ENCODE results near the gene IQCK. TPM values are rescaled to one million over a fixed set of nuclear protein-coding genes. Genes with fewer than 3 reads are reported as not detected.
A peak's percentile ranks its signal among the peaks of the same experiment; 100 is the strongest.
"Not testable (repeated sequence)": the region's sequence is repeated elsewhere in the genome, so short reads cannot be mapped to it uniquely, and the experiment has no call there.

IQCK gene
- total RNA-seq, 2 experiments from 2014 or later, result 0.73 to 1.1 TPM

- Mint-ChIP-seq H3K27ac (no peak overlapping the region), H3K27me3 (no peaks in the 10 kb centered on the region), H3K4me1 (peaks cover 14% of the 10 kb centered on the region), H3K36me3 (ENCODE audit: low read depth) (peaks cover 16% of the 10 kb centered on the region), H3K4me3 (no peak overlapping the region), H3K9me3 (no peaks in the 10 kb centered on the region)
- POLR2A ChIA-PET, result interaction anchor here (0.8 to 1.8 kb wide), 3 partner anchors 9 to 17 kb away, joined by 3 to 5 read pairs (median 3); no protein-coding TSS in a partner anchor
- CTCF ChIA-PET, result no interaction called here
- DNase-seq, result no peak
Measured at GRCh38 chr16:19713697-19714096, 4.4 kb upstream of the IQCK start.

DNA sequence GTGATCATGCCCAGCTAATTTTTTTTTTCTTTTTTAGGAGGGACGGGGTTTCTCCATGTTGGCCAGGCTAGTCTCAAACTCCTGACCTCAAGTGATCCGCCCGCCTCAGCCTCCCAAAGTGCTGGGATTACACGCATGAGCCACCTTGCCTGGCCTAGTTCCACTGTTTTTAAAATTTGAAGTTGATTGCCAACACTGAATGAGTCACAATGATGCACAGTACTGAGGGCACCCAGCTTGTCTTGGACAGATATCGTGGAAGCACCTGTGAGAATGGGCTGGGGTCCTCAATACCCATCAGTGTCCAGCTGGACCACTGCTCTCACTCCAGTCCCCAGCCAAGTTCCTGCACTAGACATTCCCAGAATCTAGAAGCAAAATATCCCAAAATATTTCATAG is 2.5 kb upstream of the IQCK start:
- no peaks in the 10 kb centered on the region for H3K9me3 Mint-ChIP-seq
- peaks cover 14% of the 10 kb centered on the region for H3K36me3 Mint-ChIP-seq (ENCODE audit: low read depth)
- ChIA-PET CTCF (no interaction called here), POLR2A (interaction anchor here (0.6 kb wide), 1 partner anchor 596 kb away, joined by 3 read pairs; no protein-coding TSS in a partner anchor)
- DNase-seq, result no peak
- H3K4me1 Mint-ChIP-seq, result peaks cover 18% of the 10 kb centered on the region
- no peak overlapping the region for H3K4me3 Mint-ChIP-seq
- H3K27ac Mint-ChIP-seq, result no peak overlapping the region
- H3K27me3 Mint-ChIP-seq, result no peaks in the 10 kb centered on the region

DNA sequence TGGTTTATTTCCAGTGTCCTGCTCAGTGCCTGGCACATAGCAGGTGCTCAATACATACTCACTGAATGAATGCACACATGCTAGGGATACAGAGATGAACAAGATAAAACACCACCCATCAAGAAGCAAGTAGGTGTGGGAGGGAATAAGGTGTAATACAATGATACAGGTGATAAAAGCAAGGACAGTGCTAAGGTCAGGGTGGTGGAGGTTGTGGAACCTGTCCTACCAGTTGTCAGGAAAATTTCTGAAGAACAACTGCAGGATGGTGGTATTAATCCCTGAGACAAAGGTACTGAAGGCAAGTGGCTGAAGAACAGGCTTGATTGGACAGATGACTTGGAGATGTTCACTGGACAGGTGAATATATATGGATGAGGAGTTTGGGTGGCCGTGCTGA is 1.9 kb upstream of the IQCK start:
- no peak for DNase-seq
- Mint-ChIP-seq H3K4me3 (peak overlapping the region; percentile 53), H3K4me1 (peaks cover 18% of the 10 kb centered on the region), H3K9me3 (no peaks in the 10 kb centered on the region), H3K27me3 (no peaks in the 10 kb centered on the region), H3K27ac (peak overlapping the region; percentile 49), H3K36me3 (ENCODE audit: low read depth) (peaks cover 14% of the 10 kb centered on the region)
- POLR2A ChIA-PET, result interaction anchor here (3.0 kb wide), 1 partner anchor 20 kb away, joined by 12 read pairs; no protein-coding TSS in a partner anchor
- CTCF ChIA-PET, result interaction anchor here (0.6 to 1.1 kb wide), 3 partner anchors 28 to 159 kb away, joined by 3 read pairs; no protein-coding TSS in a partner anchor

DNA sequence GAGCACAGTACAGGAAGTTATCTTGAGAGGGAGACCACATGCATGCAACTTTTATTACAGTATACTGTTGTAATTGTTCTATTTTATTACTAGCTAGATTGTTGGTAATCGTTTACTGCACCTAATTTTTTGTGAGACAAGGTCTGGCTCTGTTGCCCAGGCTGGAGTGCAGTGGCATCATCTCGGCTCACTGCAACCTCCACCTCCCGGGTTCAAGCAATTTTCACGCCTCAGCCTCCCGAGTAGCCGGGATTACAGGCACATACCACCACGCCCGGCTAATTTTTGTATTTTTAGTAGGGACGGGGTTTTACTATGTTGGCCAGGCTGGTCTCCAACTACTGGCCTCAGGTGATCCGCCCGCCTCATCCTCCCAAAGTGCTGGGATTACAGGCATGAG is 1.3 kb upstream of the IQCK start:
- POLR2A ChIA-PET, result interaction anchor here (3.0 kb wide), 1 partner anchor 21 kb away, joined by 12 read pairs; no protein-coding TSS in a partner anchor
- not testable (repeated sequence) for H3K27me3 Mint-ChIP-seq, DNase-seq, H3K9me3 Mint-ChIP-seq
- H3K36me3 Mint-ChIP-seq (ENCODE audit: low read depth), result peaks cover 14% of the 10 kb centered on the region
- H3K4me3 Mint-ChIP-seq, result peak overlapping the region; percentile 83
- peak overlapping the region; percentile 49 for H3K27ac Mint-ChIP-seq
- H3K4me1 Mint-ChIP-seq, result peaks cover 20% of the 10 kb centered on the region
- CTCF ChIA-PET, result interaction anchor here (0.6 to 1.1 kb wide), 3 partner anchors 28 to 160 kb away, joined by 3 read pairs; no protein-coding TSS in a partner anchor

- no peak for DNase-seq
- Mint-ChIP-seq H3K4me1 (peaks cover 20% of the 10 kb centered on the region), H3K36me3 (ENCODE audit: low read depth) (peaks cover 14% of the 10 kb centered on the region), H3K4me3 (peak overlapping the region; percentile 83), H3K9me3 (no peaks in the 10 kb centered on the region), H3K27me3 (no peaks in the 10 kb centered on the region), H3K27ac (peak overlapping the region; percentile 66)
- ChIA-PET CTCF (interaction anchor here (1.1 to 2.1 kb wide), 2 partner anchors 18 to 160 kb away, joined by 3 to 5 read pairs; no protein-coding TSS in a partner anchor), POLR2A (interaction anchor here (1.4 to 3.0 kb wide), 2 partner anchors 18 to 21 kb away, joined by 8 to 12 read pairs; no protein-coding TSS in a partner anchor)
Measured at GRCh38 chr16:19717314-19717713, 757 bp upstream of the IQCK start.

DNA sequence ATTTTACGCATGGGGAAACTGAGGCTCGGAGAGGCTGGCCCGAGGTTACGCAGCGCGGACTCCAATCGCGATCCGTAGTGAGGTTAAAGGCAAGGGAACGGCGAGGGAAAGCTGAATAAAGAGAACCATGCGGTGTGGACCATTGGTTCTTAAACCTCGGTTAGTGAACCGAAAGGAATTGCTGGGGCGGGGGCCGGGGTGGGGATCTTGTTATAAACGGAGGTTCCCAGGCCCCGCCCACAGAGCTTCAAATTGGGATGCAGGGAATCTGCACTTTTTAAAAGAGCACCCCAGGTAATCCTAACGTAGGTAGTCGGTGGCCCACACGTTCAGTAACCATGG is 524 bp downstream of the IQCK start:
- H3K27me3 Mint-ChIP-seq, result no peaks in the 10 kb centered on the region
- peaks cover 11% of the 10 kb centered on the region for H3K36me3 Mint-ChIP-seq (ENCODE audit: low read depth)
- peaks cover 20% of the 10 kb centered on the region for H3K4me1 Mint-ChIP-seq
- DNase-seq, result no peak
- peak overlapping the region; percentile 83 for H3K4me3 Mint-ChIP-seq
- ChIA-PET POLR2A (interaction anchor here (0.8 to 3.0 kb wide), 4 partner anchors 20 to 33 kb away, joined by 3 to 12 read pairs (median 6); no protein-coding TSS in a partner anchor), CTCF (interaction anchor here (1.1 to 2.1 kb wide), 3 partner anchors 19 to 168 kb away, joined by 3 to 5 read pairs (median 3); partner anchors contain the start of gene VPS35L)
- no peak overlapping the region for H3K27ac Mint-ChIP-seq
- no peaks in the 10 kb centered on the region for H3K9me3 Mint-ChIP-seq

DNA sequence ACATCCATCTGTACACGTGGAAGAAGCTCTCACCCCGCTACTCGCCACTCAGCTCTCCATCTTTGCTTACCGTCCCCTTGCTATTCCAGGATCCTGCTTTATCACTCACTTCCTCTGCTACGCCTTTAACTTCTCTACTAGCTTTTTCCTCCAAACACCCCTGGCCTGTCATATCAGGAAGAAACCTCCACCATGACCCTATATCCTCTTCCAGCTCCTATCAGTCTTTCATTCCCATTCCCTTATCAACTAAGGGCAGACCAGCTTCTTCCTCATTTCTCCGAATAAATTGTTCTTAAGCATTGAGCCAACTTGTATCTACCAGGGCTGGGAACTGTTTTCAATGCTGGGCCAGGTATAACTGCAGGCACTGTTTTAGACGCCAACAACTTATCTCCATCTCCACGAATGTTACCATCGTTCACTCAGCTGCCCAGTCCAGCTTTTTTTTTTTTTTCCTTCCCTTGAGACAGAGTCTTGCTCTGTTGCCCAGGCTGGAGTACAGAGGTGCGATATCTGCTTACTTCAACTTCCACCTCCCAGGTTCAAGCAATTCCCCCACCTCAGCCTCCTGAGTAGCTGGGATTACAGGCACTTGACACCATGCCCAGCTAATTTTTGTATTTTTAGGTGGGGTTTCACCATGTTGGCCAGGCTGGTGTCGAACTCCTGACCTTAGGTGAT is 4.3 kb downstream of the IQCK start:
- DNase-seq, result no peak
- Mint-ChIP-seq H3K27ac (no peak overlapping the region), H3K4me1 (peaks cover 7% of the 10 kb centered on the region), H3K36me3 (ENCODE audit: low read depth) (no peaks in the 10 kb centered on the region), H3K27me3 (no peaks in the 10 kb centered on the region), H3K4me3 (no peak overlapping the region), H3K9me3 (no peaks in the 10 kb centered on the region)
- POLR2A ChIA-PET, result interaction anchor here (0.6 kb wide), 1 partner anchor 12 kb away, joined by 4 read pairs; no protein-coding TSS in a partner anchor
- CTCF ChIA-PET, result interaction anchor here (1.1 kb wide), 2 partner anchors 47 to 121 kb away, joined by 3 to 4 read pairs; no protein-coding TSS in a partner anchor

GRCh38 chr16:19722981-19723380 is 4.9 kb downstream of the IQCK start:
- Mint-ChIP-seq H3K4me3 (no peak overlapping the region), H3K4me1 (peaks cover 7% of the 10 kb centered on the region), H3K36me3 (ENCODE audit: low read depth) (no peaks in the 10 kb centered on the region), H3K9me3 (no peaks in the 10 kb centered on the region), H3K27me3 (no peaks in the 10 kb centered on the region), H3K27ac (no peak overlapping the region)
- ChIA-PET POLR2A (no interaction called here), CTCF (interaction anchor here (1.1 kb wide), 2 partner anchors 47 to 121 kb away, joined by 3 to 4 read pairs; no protein-coding TSS in a partner anchor)
- no peak for DNase-seq

- Mint-ChIP-seq H3K9me3 (no peaks in the 10 kb centered on the region), H3K27ac (no peak overlapping the region), H3K36me3 (ENCODE audit: low read depth) (no peaks in the 10 kb centered on the region), H3K4me1 (peaks cover 2% of the 10 kb centered on the region), H3K27me3 (no peaks in the 10 kb centered on the region), H3K4me3 (no peak overlapping the region)
- ChIA-PET POLR2A (no interaction called here), CTCF (no interaction called here)
- no peak for DNase-seq
Measured at GRCh38 chr16:19728636-19728965, 10.5 kb downstream of the IQCK start.

GRCh38 chr16:19733551-19733950 is 15.5 kb downstream of the IQCK start:
- H3K4me3 Mint-ChIP-seq, result no peak overlapping the region
- no peaks in the 10 kb centered on the region for H3K36me3 Mint-ChIP-seq (ENCODE audit: low read depth)
- no peak for DNase-seq
- ChIA-PET CTCF (no interaction called here), POLR2A (no interaction called here)
- no peaks in the 10 kb centered on the region for H3K4me1 Mint-ChIP-seq
- H3K9me3 Mint-ChIP-seq, result no peaks in the 10 kb centered on the region
- no peak overlapping the region for H3K27ac Mint-ChIP-seq
- H3K27me3 Mint-ChIP-seq, result no peaks in the 10 kb centered on the region

DNA sequence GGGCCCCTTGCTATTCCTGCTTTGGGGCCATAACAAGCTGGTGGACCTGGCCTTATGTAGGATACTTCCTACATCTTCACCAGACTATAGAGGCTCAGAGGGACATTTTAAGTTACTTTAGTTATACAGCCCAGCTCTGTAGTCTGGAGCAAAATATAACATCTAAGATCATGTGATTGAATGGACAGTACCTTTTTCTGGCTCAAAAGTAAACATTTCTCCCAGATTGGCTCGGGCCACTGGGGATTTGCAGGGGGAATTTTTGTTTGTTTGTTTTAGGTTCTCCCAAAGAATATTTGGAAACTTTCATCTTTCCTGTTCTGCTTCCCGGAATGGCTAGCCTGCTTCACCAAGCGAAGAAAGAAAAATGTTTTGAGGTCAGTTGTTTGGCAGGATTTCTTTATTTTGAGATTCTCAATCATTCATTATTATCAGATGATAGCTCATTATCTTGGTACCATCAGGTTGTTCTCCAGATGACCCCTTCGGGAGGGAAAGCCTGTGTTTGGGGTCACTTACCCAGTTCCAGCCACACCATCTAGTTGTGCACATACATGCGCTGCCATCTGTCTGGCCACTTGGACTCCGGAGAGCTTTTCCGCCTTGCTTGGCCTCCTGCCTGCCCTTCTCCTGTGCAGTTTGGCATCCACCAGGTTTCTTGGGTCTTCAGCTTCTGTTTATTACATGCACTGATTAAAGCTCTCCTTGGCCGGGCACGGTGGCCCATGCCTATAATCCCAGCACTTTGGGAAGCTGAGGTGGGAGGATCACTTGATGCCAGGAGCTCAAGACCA is 17.2 kb downstream of the IQCK start:
- Mint-ChIP-seq H3K27me3 (no peaks in the 10 kb centered on the region), H3K27ac (no peak overlapping the region), H3K4me3 (no peak overlapping the region), H3K9me3 (no peaks in the 10 kb centered on the region), H3K36me3 (ENCODE audit: low read depth) (no peaks in the 10 kb centered on the region), H3K4me1 (no peaks in the 10 kb centered on the region)
- DNase-seq, result no peak
- CTCF ChIA-PET, result no interaction called here
- POLR2A ChIA-PET, result no interaction called here

- Mint-ChIP-seq H3K9me3 (no peaks in the 10 kb centered on the region), H3K36me3 (ENCODE audit: low read depth) (no peaks in the 10 kb centered on the region), H3K4me1 (no peaks in the 10 kb centered on the region), H3K27me3 (no peaks in the 10 kb centered on the region), H3K4me3 (no peak overlapping the region), H3K27ac (no peak overlapping the region)
- POLR2A ChIA-PET, result no interaction called here
- CTCF ChIA-PET, result no interaction called here
- DNase-seq, result no peak
Measured at GRCh38 chr16:19737306-19738038, 19.4 kb downstream of the IQCK start.

DNA sequence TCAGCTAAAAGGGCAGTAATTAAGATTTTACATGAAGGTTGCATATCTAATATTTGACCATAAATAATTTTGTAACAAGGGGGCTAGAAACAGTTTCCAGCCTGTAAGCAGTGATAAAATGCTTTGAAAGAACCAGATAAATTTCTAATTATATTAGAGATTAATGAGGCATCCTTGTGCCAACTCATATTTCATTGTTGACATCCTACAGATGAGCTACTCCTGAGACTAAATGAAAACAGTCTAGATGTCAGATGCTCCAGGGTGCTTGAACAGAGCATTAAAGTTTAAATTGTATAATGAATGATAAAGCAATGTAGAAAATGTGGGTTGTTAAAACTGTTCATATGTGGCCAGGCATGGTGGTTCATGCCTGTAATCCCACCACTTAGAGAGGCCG is 23.3 kb downstream of the IQCK start:
- Mint-ChIP-seq H3K36me3 (ENCODE audit: low read depth) (no peaks in the 10 kb centered on the region), H3K4me1 (no peaks in the 10 kb centered on the region), H3K27ac (no peak overlapping the region), H3K27me3 (no peaks in the 10 kb centered on the region), H3K4me3 (no peak overlapping the region), H3K9me3 (no peaks in the 10 kb centered on the region)
- POLR2A ChIA-PET, result no interaction called here
- no peak for DNase-seq
- CTCF ChIA-PET, result no interaction called here
